GM12892 (cell line): ENCODE data around the gene MTCH1.

Experiments
- POLR2A ChIP-seq: IDR thresholded peaks from 2 replicates; pipeline ENCODE4 v1.6.1; 2011; ENCODE audit warnings: low read depth, low read length, control low read depth
- POLR2AphosphoS5 ChIP-seq: IDR thresholded peaks from 2 replicates; pipeline ENCODE4 v1.6.1; 2011; ENCODE audit warnings: low read depth, low read length, control low read depth

DNA sequence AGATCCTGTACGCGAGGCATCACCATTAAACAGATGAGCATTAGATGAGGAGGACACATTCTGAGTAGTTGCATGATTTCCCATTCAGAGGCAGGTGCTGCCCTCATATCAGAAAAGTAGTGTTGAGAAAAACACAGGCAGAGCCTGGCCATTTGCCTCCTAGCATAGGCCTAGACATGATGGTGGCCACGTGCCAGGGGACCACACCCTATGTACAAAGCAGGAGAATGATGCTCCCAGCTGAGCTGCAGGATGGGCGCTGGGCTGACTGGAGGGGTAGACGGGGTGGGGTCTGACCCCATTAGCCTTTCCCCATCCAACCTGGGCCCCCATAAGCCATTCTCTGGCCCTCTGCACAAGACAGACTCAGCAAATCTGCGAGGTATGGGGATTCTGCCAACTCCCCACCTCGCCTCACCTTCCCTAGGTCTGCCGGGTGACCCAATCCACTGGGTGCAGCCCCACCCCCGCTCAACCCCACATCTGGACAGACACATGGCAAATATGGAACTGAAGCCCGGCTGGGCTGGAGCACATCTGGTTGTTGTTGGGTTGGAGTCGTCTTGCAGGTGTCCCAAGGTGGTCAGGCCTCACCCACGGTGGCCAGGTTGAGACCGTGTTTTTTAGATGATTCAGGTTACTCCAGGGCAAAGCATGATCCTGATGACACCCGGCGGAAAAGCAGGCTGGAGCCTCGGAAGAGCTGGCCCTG is 17.6 kb downstream of the MTCH1 start:
- TF ChIP-seq POLR2AphosphoS5 (no peak), POLR2A (no peak)
